Skeletal muscle tissue (tissue), 4 donors: ENCODE results near the gene CPNE6. TPM values are rescaled to one million over a fixed set of nuclear protein-coding genes. Genes with fewer than 3 reads are reported as not detected.

Experiments
- H3K27ac ChIP-seq: one replicate; pipeline ENCODE4 v1.7.0; 2013; ENCODE audit warnings: mild to moderate bottlenecking, low read depth, low read length, inconsistent platforms
- H3K27me3 ChIP-seq, 3 donors: one replicate each; pipeline ENCODE4 v1.7.0; 2013; ENCODE audit warnings: low read length in 3 of 3; ENCODE audit not compliant: control insufficient read depth in 3 of 3, insufficient read depth in 3 of 3
- H3K36me3 ChIP-seq, 3 donors: one replicate each; pipeline ENCODE4 v1.7.0; 2013; ENCODE audit warnings: low read length in 3 of 3; ENCODE audit not compliant: control insufficient read depth in 3 of 3, insufficient read depth in 3 of 3
- H3K4me1 ChIP-seq, 3 donors: one replicate each; pipeline ENCODE4 v1.7.0; 2013; ENCODE audit warnings: low read length in 3 of 3, mild to moderate bottlenecking in 3 of 3; ENCODE audit not compliant: control insufficient read depth in 3 of 3, insufficient read depth in 3 of 3
- H3K4me3 ChIP-seq, 3 donors: one replicate each; pipeline ENCODE4 v1.7.0; 2013; ENCODE audit warnings: low read length in 3 of 3
- H3K9ac ChIP-seq, 3 donors: one replicate each; pipeline ENCODE4 v1.7.0; 2013; ENCODE audit warnings: low read length in 3 of 3, mild to moderate bottlenecking in 3 of 3, moderate library complexity in 2 of 3, low read depth in 1 of 3
- H3K9me3 ChIP-seq, 3 donors: one replicate each; pipeline ENCODE4 v1.7.0; 2013; ENCODE audit warnings: low read length in 3 of 3; ENCODE audit not compliant: control insufficient read depth in 3 of 3
- total RNA-seq: library from RNA; depleted of rRNA; stranded (reverse); fragments of >200 nt; gene quantifications from one replicate; pipeline ENCODE4 v1.2.3, GENCODE V29; 2014
- donor health status: Osteomylitis.

Gene CPNE6
- total RNA-seq, 1 donor from 2014 or later, result not detected

DNA sequence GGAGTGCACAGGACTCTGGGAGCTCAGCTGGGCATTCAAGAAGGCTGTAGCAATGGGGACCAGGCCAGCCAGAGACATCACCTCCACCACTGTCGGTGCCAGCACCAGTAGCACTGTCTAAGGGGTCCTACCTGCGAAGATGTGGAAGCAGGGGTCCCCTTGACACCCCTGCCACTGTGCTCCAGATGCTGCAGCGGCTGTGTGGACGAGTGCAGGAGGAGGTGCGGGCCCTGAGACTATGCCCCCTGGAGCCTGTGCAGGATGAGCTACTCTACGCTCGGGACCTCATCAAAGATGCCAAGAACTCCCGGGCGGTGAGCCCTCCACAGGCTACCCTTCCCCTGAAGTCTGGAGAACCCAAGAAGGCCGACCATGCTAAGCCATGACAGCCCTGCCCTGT, 10.9 kb upstream of the CPNE6 start:
- no peaks in the 10 kb centered on the region for H3K9me3 ChIP-seq
- peaks cover 0 to 6% (median 0%) of the 10 kb centered on the region in 3 donors for H3K27me3 ChIP-seq

GRCh38 chr14:24060984-24061913, 10.1 kb upstream of the CPNE6 start:
- Histone ChIP-seq H3K9ac (no peak overlapping the region), H3K27me3 (no peaks in the 10 kb centered on the region), H3K4me1 (peaks cover 0 to 3% (median 0%) of the 10 kb centered on the region in 3 donors), H3K27ac (no peak overlapping the region), H3K36me3 (no peaks in the 10 kb centered on the region), H3K4me3 (no peak overlapping the region), H3K9me3 (no peaks in the 10 kb centered on the region)

More for the DNA sequence above, 10.9 kb upstream of the CPNE6 start:
- Histone ChIP-seq H3K4me1 (peaks cover 0 to 3% (median 0%) of the 10 kb centered on the region in 3 donors), H3K27ac (no peak overlapping the region), H3K36me3 (no peaks in the 10 kb centered on the region), H3K4me3 (no peak overlapping the region), H3K9ac (no peak overlapping the region)

GRCh38 chr14:24062216-24062980, 9.0 kb upstream of the CPNE6 start:
- H3K27me3 ChIP-seq, result no peaks in the 10 kb centered on the region
- no peak overlapping the region for H3K4me3 ChIP-seq
- H3K4me1 ChIP-seq, result peaks cover 0 to 3% (median 0%) of the 10 kb centered on the region in 3 donors
- H3K9me3 ChIP-seq, result no peaks in the 10 kb centered on the region
- no peak overlapping the region for H3K27ac ChIP-seq
- no peak overlapping the region for H3K9ac ChIP-seq
- no peaks in the 10 kb centered on the region for H3K36me3 ChIP-seq

DNA sequence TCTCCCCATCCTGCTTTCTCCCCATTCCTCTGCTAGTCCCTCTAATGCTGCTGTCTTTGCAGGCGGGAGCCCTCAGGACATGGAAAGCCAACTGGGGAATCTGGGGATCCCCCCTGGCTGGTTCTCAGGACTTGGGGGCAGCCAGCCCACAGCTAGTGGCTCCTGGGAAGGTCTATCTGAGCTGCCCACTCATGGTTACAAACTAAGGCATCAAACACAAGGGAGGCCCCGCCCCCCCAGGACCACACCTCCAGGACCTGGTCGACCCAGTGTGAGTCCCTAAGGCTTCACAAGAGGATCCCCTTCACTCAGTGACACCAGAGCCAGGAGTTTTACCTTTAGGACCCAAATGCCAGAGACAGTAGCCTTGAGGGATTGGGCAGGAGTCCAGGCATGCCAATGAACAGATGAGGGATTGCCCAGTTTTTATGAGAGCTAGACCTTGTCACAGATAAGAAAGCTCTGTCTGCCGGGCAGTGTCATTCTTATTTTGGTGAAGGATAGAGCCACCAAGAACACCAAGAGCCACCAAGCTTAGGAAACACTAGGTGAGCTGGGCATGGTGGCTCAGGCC, 8.0 kb upstream of the CPNE6 start:
- H3K27me3 ChIP-seq, result no peaks in the 10 kb centered on the region
- no peak overlapping the region for H3K4me3 ChIP-seq
- no peak overlapping the region for H3K9ac ChIP-seq
- H3K9me3 ChIP-seq, result no peaks in the 10 kb centered on the region
- H3K4me1 ChIP-seq, result peaks cover 0 to 3% (median 0%) of the 10 kb centered on the region in 3 donors
- no peaks in the 10 kb centered on the region for H3K36me3 ChIP-seq
- H3K27ac ChIP-seq, result no peak overlapping the region

DNA sequence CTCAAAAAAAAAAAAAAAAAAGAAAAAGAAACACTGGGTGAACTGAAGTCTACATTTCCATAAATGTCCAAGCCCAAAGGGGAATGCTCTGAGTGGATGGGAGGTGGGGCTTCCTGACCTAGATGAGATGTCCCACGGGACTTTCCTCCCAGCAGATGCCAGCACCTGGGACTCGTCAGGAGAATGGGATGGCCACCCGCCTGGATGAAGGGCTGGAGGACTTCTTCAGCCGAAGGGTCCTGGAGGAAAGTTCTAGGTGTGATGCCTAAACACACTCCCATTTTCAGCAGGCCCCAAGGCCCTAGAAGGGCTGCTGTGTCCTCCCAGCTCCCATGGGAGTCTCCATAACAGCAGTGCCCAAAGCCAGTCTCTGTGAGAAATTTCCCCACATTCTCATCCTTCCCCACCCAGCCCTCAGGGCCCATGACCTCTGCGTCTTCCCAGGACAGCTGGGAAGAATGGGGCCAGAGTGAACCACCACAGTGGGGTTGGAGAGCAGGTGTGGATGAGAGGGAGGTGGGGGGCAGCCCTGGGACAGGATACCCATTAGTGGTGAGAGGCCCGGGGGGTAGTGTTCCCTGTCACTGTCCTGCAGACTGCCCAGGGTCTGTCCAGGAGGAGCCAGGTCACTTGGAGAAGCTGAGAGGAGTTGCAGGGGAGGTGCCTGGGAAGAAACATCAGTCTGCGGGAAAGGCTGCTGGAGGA, 7.1 kb upstream of the CPNE6 start:
- Histone ChIP-seq H3K27ac (no peak overlapping the region), H3K9me3 (no peaks in the 10 kb centered on the region), H3K9ac (no peak overlapping the region), H3K27me3 (no peaks in the 10 kb centered on the region), H3K4me3 (no peak overlapping the region), H3K36me3 (no peaks in the 10 kb centered on the region), H3K4me1 (no peaks in the 10 kb centered on the region)

DNA sequence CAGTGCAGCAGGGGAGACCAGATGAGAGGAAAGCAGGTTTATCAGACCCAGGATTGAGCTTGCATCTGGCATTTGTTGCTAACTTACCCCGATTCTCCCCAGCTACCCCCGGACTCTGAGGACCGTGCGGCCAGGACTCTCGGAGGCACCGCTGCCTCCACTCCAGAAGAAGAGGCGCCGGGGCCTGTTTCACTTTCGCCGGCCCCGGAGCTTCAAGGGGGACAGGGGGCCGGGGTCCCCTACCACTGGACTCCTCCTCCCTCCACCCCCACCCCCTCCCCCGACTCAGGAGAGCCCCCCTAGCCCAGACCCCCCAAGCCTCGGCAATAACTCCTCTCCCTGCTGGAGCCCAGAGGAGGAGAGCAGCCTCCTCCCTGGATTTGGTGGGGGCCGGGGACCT, 6.5 kb upstream of the CPNE6 start:
- Histone ChIP-seq H3K9me3 (no peaks in the 10 kb centered on the region), H3K27ac (no peak overlapping the region), H3K4me1 (no peaks in the 10 kb centered on the region), H3K4me3 (no peak overlapping the region), H3K36me3 (no peaks in the 10 kb centered on the region), H3K9ac (no peak overlapping the region), H3K27me3 (peaks cover 0 to 5% (median 0%) of the 10 kb centered on the region in 3 donors)

GRCh38 chr14:24065408-24065807, 6.0 kb upstream of the CPNE6 start:
- no peaks in the 10 kb centered on the region for H3K36me3 ChIP-seq
- no peaks in the 10 kb centered on the region for H3K4me1 ChIP-seq
- no peak overlapping the region for H3K27ac ChIP-seq
- H3K9ac ChIP-seq, result no peak overlapping the region
- peaks cover 0 to 10% (median 0%) of the 10 kb centered on the region in 3 donors for H3K27me3 ChIP-seq
- no peak overlapping the region for H3K4me3 ChIP-seq
- no peaks in the 10 kb centered on the region for H3K9me3 ChIP-seq

- H3K27ac ChIP-seq, result no peak overlapping the region
- no peaks in the 10 kb centered on the region for H3K36me3 ChIP-seq
- H3K9ac ChIP-seq, result no peak overlapping the region
- peaks cover 0 to 1% (median under 1%) of the 10 kb centered on the region in 3 donors for H3K4me1 ChIP-seq
- no peak overlapping the region for H3K4me3 ChIP-seq
- H3K27me3 ChIP-seq, result peaks cover 0 to 10% (median 0%) of the 10 kb centered on the region in 3 donors
- H3K9me3 ChIP-seq, result no peaks in the 10 kb centered on the region
Measured at GRCh38 chr14:24066496-24067132, 4.7 kb upstream of the CPNE6 start.
